A549 (cell line): ENCODE results near the gene LMTK2. TPM values are rescaled to one million over a fixed set of nuclear protein-coding genes. Genes with fewer than 3 reads are reported as not detected.
A peak's percentile ranks its signal among the peaks of the same experiment; 100 is the strongest.

Experiments used
- ATAC-seq, 2 experiments: fragments of 200-7000 bp in 1 of 2; fragments of >200 bp in 1 of 2; cut with Nextera tagmentation in 1 of 2; cut with Tn5 transposase in 1 of 2; 3 replicates each; pipeline versions ENCODE4 v1.8.0 to v1.9.1; 2018 to 2020; ENCODE audit warnings: mild to moderate bottlenecking in 1 of 2, moderate library complexity in 1 of 2
- CTCF ChIA-PET: fragments of 300-600 bp; sonication (Branson Sonifier 250); formaldehyde crosslinking; extraction: SDS; loops from one replicate; lab custom pipeline; 2021; ENCODE audit warnings: antibody characterized with exemption, inconsistent platforms; lab: Yijun Ruan, JAX
- POLR2A ChIA-PET: fragments of 350-600 bp; formaldehyde crosslinking; extraction: SDS; loops from one replicate; lab custom pipeline; 2021; ENCODE audit warnings: antibody characterized with exemption, inconsistent platforms; lab: Yijun Ruan, JAX
- DNase-seq, 2 experiments: peaks; one replicate each; pipeline versions ENCODE4 v3.0.0 to v3.0.0-alpha.2; 2011 to 2016; ENCODE audit warnings: low read depth in 1 of 2, low spot score in 1 of 2
- FAIRE-seq: peaks from 2 replicates; lab custom pipeline; 2011; peaks lifted over from hg19 to GRCh38; lab: Jason Lieb, UNC
- H3K27ac ChIP-seq, 2 experiments: fragments of >200 bp; sonication (Bioruptor Twin); formaldehyde crosslinking; 3 replicates each; pipeline ENCODE4 v1.5.1; 2016 to 2017
- H3K4me1 ChIP-seq: fragments of >200 bp; sonication (Bioruptor Twin); formaldehyde crosslinking; 3 replicates; pipeline ENCODE4 v1.6.1; 2016
- H3K4me2 ChIP-seq: fragments of >200 bp; sonication (Bioruptor Twin); formaldehyde crosslinking; 3 replicates; pipeline ENCODE4 v1.6.1; 2016
- H3K4me3 ChIP-seq: fragments of >200 bp; sonication (Bioruptor Twin); formaldehyde crosslinking; 3 replicates; pipeline ENCODE4 v1.5.1; 2016
- H3K9me3 ChIP-seq: fragments of >200 bp; sonication (Bioruptor Twin); formaldehyde crosslinking; 3 replicates; pipeline ENCODE4 v1.6.1; 2016
- ATOH8 ChIP-seq: fragments of 250-450 bp; sonication (Bioruptor Pico); IDR thresholded peaks from 2 replicates; pipeline ENCODE4 v1.5.0; 2020; ENCODE audit warnings: low read depth, mild to moderate bottlenecking, moderate library complexity
- BHLHE40 ChIP-seq: IDR thresholded peaks from 2 replicates; pipeline ENCODE4 v1.6.1; 2012; ENCODE audit warnings: low read depth, low read length, inconsistent platforms
- CBX2 ChIP-seq: fragments of 200-600 bp; sonication (generic); IDR thresholded peaks from 2 replicates; pipeline ENCODE4 v1.6.1; 2016; ENCODE audit warnings: low read depth, mild to moderate bottlenecking, borderline replicate concordance
- CEBPB ChIP-seq, 2 experiments: fragments of >200 bp in 1 of 2; sonication (Bioruptor Twin) in 1 of 2; formaldehyde crosslinking in 1 of 2; IDR thresholded peaks; 2 replicates each; pipeline ENCODE4 v1.6.1; 2012 to 2016
- CHD2 ChIP-seq: fragments of 150-350 bp; IDR thresholded peaks from 2 replicates; pipeline ENCODE4 v1.6.1; 2014; ENCODE audit warnings: low read length; ENCODE audit not compliant: partially characterized antibody
- FOSB ChIP-seq: fragments of 250-450 bp; sonication (Bioruptor Pico); IDR thresholded peaks from 2 replicates; pipeline ENCODE4 v1.5.0; 2020; ENCODE audit warnings: mild to moderate bottlenecking, moderate library complexity
- FOSL2 ChIP-seq, 2 experiments: fragments of 450-650 bp in 1 of 2; fragments of >200 bp in 1 of 2; sonication (Bioruptor Twin) in 1 of 2; formaldehyde crosslinking; IDR thresholded peaks; 2 replicates each; pipeline versions ENCODE4 v1.5.0 to v1.6.1; 2016 to 2020; ENCODE audit warnings: mild to moderate bottlenecking in 1 of 2, moderate library complexity in 1 of 2
- GATA3 ChIP-seq: IDR thresholded peaks from 2 replicates; pipeline ENCODE4 v1.6.1; 2012; ENCODE audit warnings: borderline replicate concordance
- HDAC2 ChIP-seq: fragments of 200-600 bp; sonication (generic); IDR thresholded peaks from 2 replicates; pipeline ENCODE4 v1.6.1; 2016
- HOXB5 ChIP-seq: fragments of 250-450 bp; sonication (Bioruptor Pico); IDR thresholded peaks from 2 replicates; pipeline ENCODE4 v1.5.0; 2020; ENCODE audit warnings: mild to moderate bottlenecking, moderate library complexity
- JUN ChIP-seq, 2 experiments: fragments of >200 bp; sonication (Bioruptor Twin); formaldehyde crosslinking; IDR thresholded peaks; 2 replicates in 1 of 2; 3 replicates in 1 of 2; pipeline ENCODE4 v1.6.1; 2016 to 2017
- JUNB ChIP-seq: fragments of >200 bp; sonication (Bioruptor Twin); formaldehyde crosslinking; IDR thresholded peaks from 2 replicates; pipeline ENCODE4 v1.6.1; 2016
- KDM1A ChIP-seq: fragments of 200-600 bp; sonication (generic); IDR thresholded peaks from 2 replicates; pipeline ENCODE4 v1.6.1; 2016; ENCODE audit warnings: low read depth, mild to moderate bottlenecking
- KDM5A ChIP-seq: fragments of 200-600 bp; sonication (generic); IDR thresholded peaks from 2 replicates; pipeline ENCODE4 v1.6.1; 2016; ENCODE audit warnings: antibody characterized with exemption, mild to moderate bottlenecking
- MAFK ChIP-seq: fragments of 450-650 bp; IDR thresholded peaks from 2 replicates; pipeline ENCODE4 v1.6.1; 2014; ENCODE audit not compliant: partially characterized antibody
- MAX ChIP-seq: IDR thresholded peaks from 2 replicates; pipeline ENCODE4 v1.6.1; 2012
- MAZ ChIP-seq: fragments of 150-350 bp; IDR thresholded peaks from 2 replicates; pipeline ENCODE4 v1.6.1; 2014; ENCODE audit warnings: antibody characterized with exemption, low read depth, low read length, borderline replicate concordance
- NFE2L2 ChIP-seq: fragments of 150-350 bp; conservative IDR thresholded peaks from 2 replicates; pipeline ENCODE4 v1.6.1; 2014; ENCODE audit warnings: low read length
- NPAS2 ChIP-seq: fragments of 250-450 bp; sonication (Bioruptor Pico); IDR thresholded peaks from 2 replicates; pipeline ENCODE4 v1.8.0; 2022; ENCODE audit warnings: mild to moderate bottlenecking, moderate library complexity, borderline replicate concordance
- POLR2A ChIP-seq: IDR thresholded peaks from 2 replicates; pipeline ENCODE4 v1.6.1; 2012; ENCODE audit warnings: mild to moderate bottlenecking, low read length
- RAD21 ChIP-seq, 2 experiments: fragments of >200 bp in 1 of 2; sonication (Bioruptor Twin) in 1 of 2; formaldehyde crosslinking in 1 of 2; IDR thresholded peaks in 1 of 2; conservative IDR thresholded peaks in 1 of 2; 2 replicates in 1 of 2; 3 replicates in 1 of 2; pipeline ENCODE4 v1.6.1; 2012 to 2018; ENCODE audit warnings: inconsistent platforms in 1 of 2
- RARB ChIP-seq: fragments of 250-450 bp; sonication (Bioruptor Pico); IDR thresholded peaks from 2 replicates; pipeline ENCODE4 v1.8.0; 2021; ENCODE audit warnings: mild to moderate bottlenecking, moderate library complexity
- RCOR1 ChIP-seq: fragments of 150-350 bp; IDR thresholded peaks from 2 replicates; pipeline ENCODE4 v1.6.1; 2014; ENCODE audit warnings: antibody characterized with exemption, low read length, low read depth
- RNF2 ChIP-seq: fragments of 200-600 bp; sonication (generic); IDR thresholded peaks from 2 replicates; pipeline ENCODE4 v1.6.1; 2016; ENCODE audit warnings: low read depth, mild to moderate bottlenecking, antibody characterized with exemption, moderate library complexity, borderline replicate concordance
- TP53 ChIP-seq: fragments of 250-450 bp; sonication (Bioruptor Pico); IDR thresholded peaks from 2 replicates; pipeline ENCODE4 v1.5.0; 2021; ENCODE audit warnings: mild to moderate bottlenecking, moderate library complexity
- USF2 ChIP-seq: fragments of 450-650 bp; IDR thresholded peaks from 2 replicates; pipeline ENCODE4 v1.6.1; 2014; ENCODE audit warnings: antibody characterized with exemption
- ZC3H11A ChIP-seq: fragments of 450-650 bp; IDR thresholded peaks from 2 replicates; pipeline ENCODE4 v1.6.1; 2014; ENCODE audit warnings: antibody characterized with exemption, mild to moderate bottlenecking
- ZFP36 ChIP-seq: fragments of 450-650 bp; IDR thresholded peaks from 2 replicates; pipeline ENCODE4 v1.6.1; 2014; ENCODE audit warnings: borderline replicate concordance; ENCODE audit not compliant: partially characterized antibody
- ZNF302 ChIP-seq: fragments of 250-450 bp; sonication (Bioruptor Pico); IDR thresholded peaks from 2 replicates; pipeline ENCODE4 v1.9.0; 2021; ENCODE audit warnings: inconsistent platforms, mild to moderate bottlenecking, moderate library complexity
- WGBS: methylation state at CpG from one replicate; pipeline ENCODE4 v1.1.6; 2017; ENCODE audit errors: missing lambda C conversion rate; 5-methylcytosine and 5-hydroxymethylcytosine counted together
- polyA plus RNA-seq, 4 experiments: library from polyadenylated mRNA; depleted of rRNA in 3 of 4; stranded (reverse); fragments of >200 nt; fragmentation: RNase III in 1 of 4; extraction: RNeasy Plus Mini Kit Qiagen cat#74134 plus additional on column Dnase treatment in 1 of 4; gene quantifications; 2 replicates in 3 of 4; 3 replicates in 1 of 4; pipeline ENCODE4 v1.2.3, GENCODE V29; 2011 to 2017
- TF ChIP-seq, protein P1 (sequence below): IDR thresholded peaks from 2 replicates; pipeline ENCODE4 v1.6.1; 2012

The LMTK2 gene
- polyA plus RNA-seq, 2 of the 4 experiments (the other 2 are of a cell fraction), result 7.9 to 13.0 TPM

DNA sequence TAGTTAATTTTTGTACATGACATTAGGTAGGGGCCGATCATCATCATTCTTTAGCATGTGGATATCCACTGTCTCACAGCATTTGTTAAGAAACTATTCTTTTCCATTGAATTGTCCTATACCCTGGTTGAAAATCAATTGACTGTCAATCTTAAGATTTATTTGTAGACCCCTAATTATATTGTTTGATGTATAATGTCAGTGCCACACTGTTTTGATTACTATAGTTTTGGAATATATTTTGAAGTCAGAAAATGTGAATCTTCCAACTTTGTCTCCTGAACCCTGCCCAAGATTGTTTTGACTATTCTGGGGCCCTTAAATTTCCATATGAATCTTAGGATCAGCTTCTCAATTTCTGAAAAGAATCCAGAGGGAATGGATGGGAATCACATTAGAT lies 6.6 kb upstream of the LMTK2 start:
- ATAC-seq (no peak), DNase-seq (no peak), FAIRE-seq (no peak)
- ChIA-PET CTCF (interaction anchor here (0.9 kb wide), 1 partner anchor 20 kb away, joined by 3 read pairs; no protein-coding TSS in a partner anchor), POLR2A (no interaction called here)
- Histone ChIP-seq H3K4me3 (no peak overlapping the region), H3K27ac (no peak overlapping the region), H3K9me3 (peaks cover 53% of the 10 kb centered on the region), H3K4me1 (no peaks in the 10 kb centered on the region), H3K4me2 (no peak overlapping the region)
- TF ChIP-seq NFE2L2 (no peak), RARB (no peak), HDAC2 (peak; percentile 51; the same call in 1 of the 2 replicates), RCOR1 (no peak), POLR2A (no peak)
- WGBS, result 23% methylated on average over 1 of the region's 1 CpG

GRCh38 chr7:98102170-98102569 lies 4.5 kb upstream of the LMTK2 start:
- ATAC-seq (no peak), DNase-seq (no peak), FAIRE-seq (no peak)
- 0% methylated on average over 1 of the region's 1 CpG for WGBS
- POLR2A ChIA-PET, result no interaction called here
- Histone ChIP-seq H3K27ac (no peak overlapping the region), H3K9me3 (peaks cover 35% of the 10 kb centered on the region), H3K4me2 (no peak overlapping the region), H3K4me1 (no peaks in the 10 kb centered on the region), H3K4me3 (no peak overlapping the region)
- CTCF ChIA-PET, result interaction anchor here (0.5 to 2.0 kb wide), 5 partner anchors 35 to 80 kb away, joined by 3 to 10 read pairs (median 3); no protein-coding TSS in a partner anchor
- TF ChIP-seq RARB (no peak), FOSL2 (IDR thresholded peaks at IDR 0.05) (no peak), FOSL2 (CRISPR knock-in tag; IDR thresholded peaks at IDR 0.05) (no peak), CEBPB (IDR thresholded peaks at IDR 0.05) (no peak), JUNB (no peak), ZC3H11A (no peak), MAFK (no peak), BHLHE40 (no peak), TP53 (no peak), JUN (IDR thresholded peaks at IDR 0.05) (no peak), NPAS2 (CRISPR knock-in tag) (no peak), MAZ (no peak), CHD2 (no peak), RNF2 (no peak), RAD21 (conservative IDR thresholded peaks at IDR 0.05 in 1 of 2, IDR thresholded peaks at IDR 0.05 in 1 of 2) (no peak), FOSB (CRISPR knock-in tag) (no peak)
- TF ChIP-seq, protein P1, sequence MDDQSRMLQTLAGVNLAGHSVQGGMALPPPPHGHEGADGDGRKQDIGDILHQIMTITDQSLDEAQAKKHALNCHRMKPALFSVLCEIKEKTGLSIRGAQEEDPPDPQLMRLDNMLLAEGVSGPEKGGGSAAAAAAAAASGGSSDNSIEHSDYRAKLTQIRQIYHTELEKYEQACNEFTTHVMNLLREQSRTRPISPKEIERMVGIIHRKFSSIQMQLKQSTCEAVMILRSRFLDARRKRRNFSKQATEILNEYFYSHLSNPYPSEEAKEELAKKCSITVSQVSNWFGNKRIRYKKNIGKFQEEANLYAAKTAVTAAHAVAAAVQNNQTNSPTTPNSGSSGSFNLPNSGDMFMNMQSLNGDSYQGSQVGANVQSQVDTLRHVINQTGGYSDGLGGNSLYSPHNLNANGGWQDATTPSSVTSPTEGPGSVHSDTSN, result no peak

GRCh38 chr7:98105942-98106544 lies 619 bp upstream of the LMTK2 start:
- TF ChIP-seq NPAS2 (CRISPR knock-in tag) (no peak), HOXB5 (CRISPR knock-in tag) (no peak), KDM1A (no peak), POLR2A (no peak), ATOH8 (CRISPR knock-in tag) (no peak), KDM5A (no peak), CBX2 (no peak), MAZ (no peak), ZNF302 (CRISPR knock-in tag) (no peak), JUNB (no peak), HDAC2 (no peak), MAX (no peak), ZFP36 (no peak), USF2 (no peak), GATA3 (no peak), NFE2L2 (no peak)
- TF ChIP-seq, all 56 proteins: peak for 0

More at GRCh38 chr7:98105942-98106544, 619 bp upstream of the LMTK2 start:
- ChIA-PET POLR2A (interaction anchor here (0.7 kb wide), 1 partner anchor 13 kb away, joined by 5 read pairs; no protein-coding TSS in a partner anchor), CTCF (interaction anchor here (0.5 to 3.9 kb wide), 31 partner anchors 9 to 735 kb away, joined by 3 to 80 read pairs (median 4); no protein-coding TSS in a partner anchor)
- Histone ChIP-seq H3K4me2 (no peak overlapping the region), H3K4me1 (peaks cover 32% of the 10 kb centered on the region), H3K4me3 (no peak overlapping the region), H3K27ac (no peak overlapping the region), H3K9me3 (peaks cover 10% of the 10 kb centered on the region; the same call in 1 of the 3 replicates)
- DNase-seq (no peak), ATAC-seq (peak; percentile 12 to 39; a peak in 3 of 6 replicates), FAIRE-seq (no peak)
- WGBS, result 33% methylated on average over 6 of the region's 6 CpGs
